Measurements from ENCODE around the gene SLC16A1.

SLC16A1 gene

GRCh38 chr1:112882271-112882744, 73.7 kb downstream of the SLC16A1 start:
- DNase-seq (ENCODE audit: low read depth), result no peak

- DNase-seq (ENCODE audit: low read depth), result no peak
Observed at GRCh38 chr1:112881742-112882127, 74.3 kb downstream of the SLC16A1 start.

GRCh38 chr1:112879834-112880233, 76.2 kb downstream of the SLC16A1 start:
- DNase-seq (ENCODE audit: low read depth), result no peak

- no peak for DNase-seq (ENCODE audit: low read depth)
Observed at GRCh38 chr1:112878321-112878720, 77.7 kb downstream of the SLC16A1 start.

GRCh38 chr1:112877750-112878149, 78.2 kb downstream of the SLC16A1 start:
- DNase-seq (ENCODE audit: low read depth), result no peak

- DNase-seq (ENCODE audit: low read depth), result no peak
Observed at GRCh38 chr1:112876315-112876714, 79.7 kb downstream of the SLC16A1 start.

GRCh38 chr1:112872551-112872962, 83.4 kb downstream of the SLC16A1 start:
- DNase-seq (ENCODE audit: low read depth), result no peak

GRCh38 chr1:112870887-112871646, 84.9 kb downstream of the SLC16A1 start:
- no peak for DNase-seq (ENCODE audit: low read depth)

GRCh38 chr1:112869895-112870294, 86.1 kb downstream of the SLC16A1 start:
- no peak for DNase-seq (ENCODE audit: low read depth)

GRCh38 chr1:112868191-112868590, 87.8 kb downstream of the SLC16A1 start:
- DNase-seq (ENCODE audit: low read depth), result no peak

GRCh38 chr1:112866981-112867380, 89.0 kb downstream of the SLC16A1 start:
- DNase-seq (ENCODE audit: low read depth), result no peak

- DNase-seq (ENCODE audit: low read depth), result no peak
Observed at GRCh38 chr1:112866151-112866550, 89.8 kb downstream of the SLC16A1 start.

GRCh38 chr1:112862753-112863426, 93.1 kb downstream of the SLC16A1 start:
- no peak for DNase-seq (ENCODE audit: low read depth)

Measured in T follicular helper cell (primary cell).